ENCODE data around the gene HS3ST2. TPM values are rescaled to one million over a fixed set of nuclear protein-coding genes. Genes with fewer than 3 reads are reported as not detected.

HS3ST2 gene
- polyA plus RNA-seq, 1 of the 3 experiments (the other 2 are of a cell fraction), result not detected

DNA sequence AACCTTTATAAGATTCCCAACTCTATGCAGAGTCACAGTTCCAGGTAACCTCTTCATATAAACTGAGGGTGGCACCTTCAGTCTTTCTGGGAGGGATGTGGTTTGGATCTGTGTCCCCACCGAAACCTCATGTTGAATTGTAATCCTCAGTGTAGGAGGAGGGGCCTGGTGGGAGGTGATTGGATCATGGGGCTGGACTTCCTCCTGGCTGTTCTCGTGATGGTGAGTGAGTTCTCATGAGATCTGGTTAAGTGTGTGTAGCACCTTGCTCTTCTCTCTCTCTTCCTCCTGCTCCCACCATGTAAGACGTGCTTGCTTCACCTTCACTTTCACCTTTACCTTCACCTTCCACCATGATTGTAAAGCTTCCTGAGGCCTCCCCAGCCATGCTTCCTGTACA, 30.5 kb downstream of the HS3ST2 start:
- no peak overlapping the region for H3K4me2 ChIP-seq
- no peaks in the 10 kb centered on the region for H3F3A ChIP-seq (replicated peaks; ENCODE audit: insufficient read depth)
- WGBS (ENCODE audit: low lambda C conversion rate), result 34% methylated on average over 2 of the region's 3 CpGs
- H3K4me1 ChIP-seq (ENCODE audit: control insufficient read depth in 1 of 2, insufficient read depth in 2 of 2, low read depth in 1 of 2, low read length in 1 of 2), result peaks cover 0 to 8% of the 10 kb centered on the region in 2 experiments; a peak in 1 of 4 replicates
- H3K27ac ChIP-seq (ENCODE audit: low read depth in 2 of 2, low read length in 1 of 2), result no peak overlapping the region
- H2AFZ ChIP-seq (ENCODE audit: low read depth), result no peak overlapping the region
- H3K9me2 ChIP-seq, result no peaks in the 10 kb centered on the region
- no peak overlapping the region for H3K9ac ChIP-seq
- no peaks in the 10 kb centered on the region for H3K9me3 ChIP-seq
- no peak for DNase-seq
- CTCF ChIA-PET, result interaction anchor here (1.0 kb wide), 1 partner anchor 15 kb away, joined by 3 read pairs; no protein-coding TSS in a partner anchor
- no peaks in the 10 kb centered on the region for H3K36me3 ChIP-seq (replicated peaks in 1 of 2; ENCODE audit: control insufficient read depth in 1 of 2, insufficient read depth in 2 of 2, low read length in 1 of 2)
- H3K27me3 ChIP-seq (ENCODE audit: insufficient read depth), result no peaks in the 10 kb centered on the region
- no peaks in the 10 kb centered on the region for H4K20me1 ChIP-seq (ENCODE audit: insufficient read depth)
- POLR2A ChIA-PET, result no interaction called here
- TF ChIP-seq JUND (IDR thresholded peaks at IDR 0.05), result no peak
- no peak for TF ChIP-seq GABPA (IDR thresholded peaks at IDR 0.05; ENCODE audit: low read depth)
- no peak for TF ChIP-seq RFX5 (IDR thresholded peaks at IDR 0.05; ENCODE audit: low read length)
- TF ChIP-seq, protein P1, sequence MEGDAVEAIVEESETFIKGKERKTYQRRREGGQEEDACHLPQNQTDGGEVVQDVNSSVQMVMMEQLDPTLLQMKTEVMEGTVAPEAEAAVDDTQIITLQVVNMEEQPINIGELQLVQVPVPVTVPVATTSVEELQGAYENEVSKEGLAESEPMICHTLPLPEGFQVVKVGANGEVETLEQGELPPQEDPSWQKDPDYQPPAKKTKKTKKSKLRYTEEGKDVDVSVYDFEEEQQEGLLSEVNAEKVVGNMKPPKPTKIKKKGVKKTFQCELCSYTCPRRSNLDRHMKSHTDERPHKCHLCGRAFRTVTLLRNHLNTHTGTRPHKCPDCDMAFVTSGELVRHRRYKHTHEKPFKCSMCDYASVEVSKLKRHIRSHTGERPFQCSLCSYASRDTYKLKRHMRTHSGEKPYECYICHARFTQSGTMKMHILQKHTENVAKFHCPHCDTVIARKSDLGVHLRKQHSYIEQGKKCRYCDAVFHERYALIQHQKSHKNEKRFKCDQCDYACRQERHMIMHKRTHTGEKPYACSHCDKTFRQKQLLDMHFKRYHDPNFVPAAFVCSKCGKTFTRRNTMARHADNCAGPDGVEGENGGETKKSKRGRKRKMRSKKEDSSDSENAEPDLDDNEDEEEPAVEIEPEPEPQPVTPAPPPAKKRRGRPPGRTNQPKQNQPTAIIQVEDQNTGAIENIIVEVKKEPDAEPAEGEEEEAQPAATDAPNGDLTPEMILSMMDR (IDR thresholded peaks at IDR 0.05), result no peak
- TF ChIP-seq, protein P2, sequence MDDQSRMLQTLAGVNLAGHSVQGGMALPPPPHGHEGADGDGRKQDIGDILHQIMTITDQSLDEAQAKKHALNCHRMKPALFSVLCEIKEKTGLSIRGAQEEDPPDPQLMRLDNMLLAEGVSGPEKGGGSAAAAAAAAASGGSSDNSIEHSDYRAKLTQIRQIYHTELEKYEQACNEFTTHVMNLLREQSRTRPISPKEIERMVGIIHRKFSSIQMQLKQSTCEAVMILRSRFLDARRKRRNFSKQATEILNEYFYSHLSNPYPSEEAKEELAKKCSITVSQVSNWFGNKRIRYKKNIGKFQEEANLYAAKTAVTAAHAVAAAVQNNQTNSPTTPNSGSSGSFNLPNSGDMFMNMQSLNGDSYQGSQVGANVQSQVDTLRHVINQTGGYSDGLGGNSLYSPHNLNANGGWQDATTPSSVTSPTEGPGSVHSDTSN (IDR thresholded peaks at IDR 0.05), result no peak
- no peak for TF ChIP-seq TCF12 (IDR thresholded peaks at IDR 0.05)
- TF ChIP-seq EP300 (IDR thresholded peaks at IDR 0.05; ENCODE audit: borderline replicate concordance in 1 of 2, low read depth in 1 of 2, low read length in 1 of 2), result no peak
- TF ChIP-seq POLR2AphosphoS5 (IDR thresholded peaks at IDR 0.05; ENCODE audit: low read depth, low read length), result no peak
- TF ChIP-seq, protein P3, sequence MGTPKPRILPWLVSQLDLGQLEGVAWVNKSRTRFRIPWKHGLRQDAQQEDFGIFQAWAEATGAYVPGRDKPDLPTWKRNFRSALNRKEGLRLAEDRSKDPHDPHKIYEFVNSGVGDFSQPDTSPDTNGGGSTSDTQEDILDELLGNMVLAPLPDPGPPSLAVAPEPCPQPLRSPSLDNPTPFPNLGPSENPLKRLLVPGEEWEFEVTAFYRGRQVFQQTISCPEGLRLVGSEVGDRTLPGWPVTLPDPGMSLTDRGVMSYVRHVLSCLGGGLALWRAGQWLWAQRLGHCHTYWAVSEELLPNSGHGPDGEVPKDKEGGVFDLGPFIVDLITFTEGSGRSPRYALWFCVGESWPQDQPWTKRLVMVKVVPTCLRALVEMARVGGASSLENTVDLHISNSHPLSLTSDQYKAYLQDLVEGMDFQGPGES (IDR thresholded peaks at IDR 0.05; ENCODE audit: low read depth, low read length), result no peak
- TF ChIP-seq FOXJ3 (CRISPR knock-in tag; IDR thresholded peaks at IDR 0.05), result no peak
- no peak for TF ChIP-seq YY1 (IDR thresholded peaks at IDR 0.05; ENCODE audit: low read depth)
- TF ChIP-seq NFIC (IDR thresholded peaks at IDR 0.05; ENCODE audit: borderline replicate concordance), result no peak
- no peak for TF ChIP-seq RXRA (IDR thresholded peaks at IDR 0.05; ENCODE audit: borderline replicate concordance, low read depth)
- no peak for TF ChIP-seq FOSL2 (IDR thresholded peaks at IDR 0.05; ENCODE audit: borderline replicate concordance, low read depth)
- TF ChIP-seq CHD2 (IDR thresholded peaks at IDR 0.05; ENCODE audit: low read length, partially characterized antibody), result no peak
- no peak for TF ChIP-seq RCOR1 (IDR thresholded peaks at IDR 0.05; ENCODE audit: low read length)
- TF ChIP-seq, protein P4, sequence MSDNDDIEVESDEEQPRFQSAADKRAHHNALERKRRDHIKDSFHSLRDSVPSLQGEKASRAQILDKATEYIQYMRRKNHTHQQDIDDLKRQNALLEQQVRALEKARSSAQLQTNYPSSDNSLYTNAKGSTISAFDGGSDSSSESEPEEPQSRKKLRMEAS (IDR thresholded peaks at IDR 0.05; ENCODE audit: low read depth), result no peak
- TF ChIP-seq, protein P5, sequence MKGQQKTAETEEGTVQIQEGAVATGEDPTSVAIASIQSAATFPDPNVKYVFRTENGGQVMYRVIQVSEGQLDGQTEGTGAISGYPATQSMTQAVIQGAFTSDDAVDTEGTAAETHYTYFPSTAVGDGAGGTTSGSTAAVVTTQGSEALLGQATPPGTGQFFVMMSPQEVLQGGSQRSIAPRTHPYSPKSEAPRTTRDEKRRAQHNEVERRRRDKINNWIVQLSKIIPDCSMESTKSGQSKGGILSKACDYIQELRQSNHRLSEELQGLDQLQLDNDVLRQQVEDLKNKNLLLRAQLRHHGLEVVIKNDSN (IDR thresholded peaks at IDR 0.05; ENCODE audit: borderline replicate concordance, low read depth), result no peak
- TF ChIP-seq MXI1 (IDR thresholded peaks at IDR 0.05; ENCODE audit: low read depth, low read length), result no peak
- TF ChIP-seq, protein P6, sequence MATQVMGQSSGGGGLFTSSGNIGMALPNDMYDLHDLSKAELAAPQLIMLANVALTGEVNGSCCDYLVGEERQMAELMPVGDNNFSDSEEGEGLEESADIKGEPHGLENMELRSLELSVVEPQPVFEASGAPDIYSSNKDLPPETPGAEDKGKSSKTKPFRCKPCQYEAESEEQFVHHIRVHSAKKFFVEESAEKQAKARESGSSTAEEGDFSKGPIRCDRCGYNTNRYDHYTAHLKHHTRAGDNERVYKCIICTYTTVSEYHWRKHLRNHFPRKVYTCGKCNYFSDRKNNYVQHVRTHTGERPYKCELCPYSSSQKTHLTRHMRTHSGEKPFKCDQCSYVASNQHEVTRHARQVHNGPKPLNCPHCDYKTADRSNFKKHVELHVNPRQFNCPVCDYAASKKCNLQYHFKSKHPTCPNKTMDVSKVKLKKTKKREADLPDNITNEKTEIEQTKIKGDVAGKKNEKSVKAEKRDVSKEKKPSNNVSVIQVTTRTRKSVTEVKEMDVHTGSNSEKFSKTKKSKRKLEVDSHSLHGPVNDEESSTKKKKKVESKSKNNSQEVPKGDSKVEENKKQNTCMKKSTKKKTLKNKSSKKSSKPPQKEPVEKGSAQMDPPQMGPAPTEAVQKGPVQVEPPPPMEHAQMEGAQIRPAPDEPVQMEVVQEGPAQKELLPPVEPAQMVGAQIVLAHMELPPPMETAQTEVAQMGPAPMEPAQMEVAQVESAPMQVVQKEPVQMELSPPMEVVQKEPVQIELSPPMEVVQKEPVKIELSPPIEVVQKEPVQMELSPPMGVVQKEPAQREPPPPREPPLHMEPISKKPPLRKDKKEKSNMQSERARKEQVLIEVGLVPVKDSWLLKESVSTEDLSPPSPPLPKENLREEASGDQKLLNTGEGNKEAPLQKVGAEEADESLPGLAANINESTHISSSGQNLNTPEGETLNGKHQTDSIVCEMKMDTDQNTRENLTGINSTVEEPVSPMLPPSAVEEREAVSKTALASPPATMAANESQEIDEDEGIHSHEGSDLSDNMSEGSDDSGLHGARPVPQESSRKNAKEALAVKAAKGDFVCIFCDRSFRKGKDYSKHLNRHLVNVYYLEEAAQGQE (IDR thresholded peaks at IDR 0.05; ENCODE audit: low read depth, low read length), result no peak
- H3K4me3 ChIP-seq (ENCODE audit: low read depth in 2 of 2, low read length in 1 of 2), result no peak overlapping the region
- no peaks in the 10 kb centered on the region for H3K79me2 ChIP-seq (ENCODE audit: insufficient read depth)
